ENCODE measurements around the gene PHF13.
A peak's percentile ranks its signal among the peaks of the same experiment; 100 is the strongest.
"Not testable (repeated sequence)": the region's sequence is repeated elsewhere in the genome, so short reads cannot be mapped to it uniquely, and the experiment has no call there.

The PHF13 gene

GRCh38 chr1:6637770-6638169 is 24.2 kb downstream of the PHF13 start:
- DNase-seq (ENCODE audit: low read depth), result no peak
- no peak for TF ChIP-seq CTCF (IDR thresholded peaks at IDR 0.05; ENCODE audit: low read depth, low read length)
- TF ChIP-seq MAX (IDR thresholded peaks at IDR 0.05; ENCODE audit: low read depth, low read length), result no peak
- H3K4me3 ChIP-seq (ENCODE audit: low read depth, low read length), result no peak overlapping the region

DNA sequence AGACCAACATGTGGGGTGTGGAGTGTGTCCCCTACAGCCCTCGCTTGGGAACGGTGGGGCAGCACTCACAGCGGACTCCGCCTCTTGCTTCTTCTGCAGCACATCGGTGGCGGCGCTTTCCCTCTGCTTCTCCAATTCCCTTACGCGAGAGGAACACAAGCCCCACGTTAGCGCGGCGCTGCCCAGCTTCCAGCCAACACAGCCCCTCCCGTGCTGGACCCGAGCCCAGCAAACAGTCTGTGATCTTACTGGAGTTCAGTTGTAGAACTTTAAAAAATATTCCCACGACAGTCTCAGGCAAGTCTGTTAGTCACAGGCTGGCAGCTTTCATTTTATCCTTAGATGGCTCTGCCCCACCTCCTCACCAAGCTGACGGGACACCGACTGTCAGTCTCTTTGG is 24.7 kb downstream of the PHF13 start:
- TF ChIP-seq MYC (IDR thresholded peaks at IDR 0.05; ENCODE audit: low read depth, low read length) (no peak), POLR2A (IDR thresholded peaks at IDR 0.05; ENCODE audit: extremely low read depth, insufficient read length) (no peak), MAX (IDR thresholded peaks at IDR 0.05; ENCODE audit: low read depth, low read length) (no peak), CTCF (IDR thresholded peaks at IDR 0.05; ENCODE audit: low read depth, low read length) (no peak)
- no peak overlapping the region for H3K4me3 ChIP-seq (ENCODE audit: low read depth, low read length)
- DNase-seq (ENCODE audit: low read depth), result no peak

DNA sequence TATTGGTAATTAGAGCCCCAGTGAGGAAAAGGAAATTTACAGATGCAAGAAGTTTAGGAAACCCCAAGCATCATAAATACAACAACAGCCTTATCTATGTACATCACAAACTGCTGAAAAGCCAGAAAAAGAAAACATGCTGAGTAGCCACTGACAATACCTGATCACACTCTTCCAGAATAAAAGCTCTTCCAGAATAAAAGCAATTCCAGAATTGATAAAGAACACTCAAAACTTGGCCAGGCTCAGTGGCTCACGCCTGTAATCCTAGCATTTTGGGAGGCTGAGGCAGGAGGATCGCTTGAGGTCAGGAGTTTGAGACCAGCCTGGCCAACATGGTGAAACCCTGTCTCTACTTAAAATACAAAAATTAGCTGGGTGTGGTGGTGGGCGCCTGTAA is 27.3 kb downstream of the PHF13 start:
- DNase-seq (ENCODE audit: low read depth); H3K4me3 ChIP-seq (ENCODE audit: low read depth, low read length): not testable (repeated sequence)

GRCh38 chr1:6645018-6645417 is 31.5 kb downstream of the PHF13 start:
- H3K4me3 ChIP-seq (ENCODE audit: low read depth, low read length), result no peak overlapping the region
- DNase-seq (ENCODE audit: low read depth), result no peak
- TF ChIP-seq MAX (IDR thresholded peaks at IDR 0.05; ENCODE audit: low read depth, low read length) (no peak), CTCF (IDR thresholded peaks at IDR 0.05; ENCODE audit: low read depth, low read length) (no peak), MYC (IDR thresholded peaks at IDR 0.05; ENCODE audit: low read depth, low read length) (no peak), POLR2A (IDR thresholded peaks at IDR 0.05; ENCODE audit: extremely low read depth, insufficient read length) (no peak)

- no peak overlapping the region for H3K4me3 ChIP-seq (ENCODE audit: low read depth, low read length)
- DNase-seq (ENCODE audit: low read depth), result peak; percentile 62
- TF ChIP-seq CTCF (IDR thresholded peaks at IDR 0.05; ENCODE audit: low read depth, low read length) (peak; percentile 39), MAX (IDR thresholded peaks at IDR 0.05; ENCODE audit: low read depth, low read length) (no peak), MYC (IDR thresholded peaks at IDR 0.05; ENCODE audit: low read depth, low read length) (no peak), POLR2A (IDR thresholded peaks at IDR 0.05; ENCODE audit: extremely low read depth, insufficient read length) (no peak)
Observed at GRCh38 chr1:6646499-6647148, 33.1 kb downstream of the PHF13 start.

DNA sequence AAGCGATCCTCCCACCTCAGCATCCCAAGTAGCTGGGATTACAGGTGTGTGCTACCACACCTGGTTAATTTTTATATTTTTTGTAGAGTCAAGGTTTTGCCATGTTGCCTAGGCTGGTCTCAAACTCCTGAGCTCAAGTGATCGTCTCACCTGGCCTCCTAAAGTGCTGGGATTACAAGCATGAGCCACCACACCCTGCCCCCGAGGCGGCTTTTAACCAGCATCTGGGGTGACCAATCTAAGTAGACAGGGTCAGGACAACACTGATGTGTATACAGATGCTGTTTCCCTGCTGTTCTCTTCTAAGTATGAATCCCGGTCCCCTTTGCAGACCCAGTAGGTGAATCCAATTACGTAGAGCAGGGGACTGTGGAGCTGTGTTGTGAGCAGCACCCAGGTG is 35.0 kb downstream of the PHF13 start:
- DNase-seq (ENCODE audit: low read depth), result no peak
- TF ChIP-seq POLR2A (IDR thresholded peaks at IDR 0.05; ENCODE audit: extremely low read depth, insufficient read length) (no peak), CTCF (IDR thresholded peaks at IDR 0.05; ENCODE audit: low read depth, low read length) (no peak), MYC (IDR thresholded peaks at IDR 0.05; ENCODE audit: low read depth, low read length) (no peak), MAX (IDR thresholded peaks at IDR 0.05; ENCODE audit: low read depth, low read length) (no peak)
- no peak overlapping the region for H3K4me3 ChIP-seq (ENCODE audit: low read depth, low read length)
